Colonic mucosa (tissue), 4 donors: ENCODE measurements around the gene NCAPG2. TPM values are rescaled to one million over a fixed set of nuclear protein-coding genes. Genes with fewer than 3 reads are reported as not detected.

Experiments
- DNase-seq: peaks from one replicate; pipeline ENCODE4 v3.0.0-alpha.2; 2020
- H3K27ac ChIP-seq: fragments of 200-600 bp; one replicate; pipeline ENCODE4 v1.8.0; 2021
- H3K27me3 ChIP-seq: fragments of 200-600 bp; one replicate; pipeline ENCODE4 v1.8.0; 2021
- H3K36me3 ChIP-seq: fragments of 200-600 bp; one replicate; pipeline ENCODE4 v1.8.0; 2021
- H3K4me1 ChIP-seq: fragments of 200-600 bp; one replicate; pipeline ENCODE4 v1.8.0; 2021; ENCODE audit warnings: mild to moderate bottlenecking
- H3K4me3 ChIP-seq: fragments of 200-600 bp; one replicate; pipeline ENCODE4 v1.8.0; 2021
- H3K9ac ChIP-seq, 2 donors: one replicate each; pipeline ENCODE4 v1.7.0; 2013; ENCODE audit warnings: control low read depth in 2 of 2, low read depth in 2 of 2, low read length in 2 of 2
- H3K9me3 ChIP-seq: fragments of 200-600 bp; one replicate; pipeline ENCODE4 v1.8.0; 2021
- CTCF ChIP-seq: fragments of 200-600 bp; IDR thresholded peaks from one replicate; pipeline ENCODE4 v1.8.0; 2022; ENCODE audit warnings: antibody characterized with exemption, mild to moderate bottlenecking
- intact Hi-C: fragments of 100-400 bp; cut with DNase I; formaldehyde crosslinking; loops from one replicate; pipeline ENCODE4 v1.14.1; 2022
- total RNA-seq, 2 donors: library from RNA; stranded (reverse); fragmentation: NEBNext Ultra II Directional in 1 of 2; extraction: Animal tissue kit (Norgen Biotek cat#: 25700) in 1 of 2; gene quantifications; one replicate each; pipeline ENCODE4 v1.2.1, GENCODE V29; 2021
- donor health status: healthy.
- donor health status: DM: no; HTN: no; CAD: no.
- donor health status: DM: no; HTN: no; CAD: no.

Gene NCAPG2
- total RNA-seq, 2 donors from 2014 or later = 15.0 to 48.4 TPM

- H3K27me3 ChIP-seq = no peaks in the 10 kb centered on the region
Observed at GRCh38 chr7:158623241-158623640, 81.4 kb downstream of the NCAPG2 start.

GRCh38 chr7:158620839-158621441, 83.7 kb downstream of the NCAPG2 start:
- H3K4me3 ChIP-seq = no peak overlapping the region
- no peaks in the 10 kb centered on the region for H3K4me1 ChIP-seq
- no peaks in the 10 kb centered on the region for H3K27me3 ChIP-seq
- no peak overlapping the region for H3K9ac ChIP-seq
- no peak for DNase-seq
- intact Hi-C loops = no loop called here
- no peaks in the 10 kb centered on the region for H3K9me3 ChIP-seq
- no peak overlapping the region for H3K27ac ChIP-seq
- no peaks in the 10 kb centered on the region for H3K36me3 ChIP-seq
- no peak for TF ChIP-seq CTCF

More at GRCh38 chr7:158623241-158623640, 81.4 kb downstream of the NCAPG2 start:
- H3K4me3 ChIP-seq = no peak overlapping the region
- DNase-seq = no peak
- no peak for TF ChIP-seq CTCF
- H3K36me3 ChIP-seq = no peaks in the 10 kb centered on the region
- H3K27ac ChIP-seq = no peak overlapping the region
- H3K9ac ChIP-seq = no peak overlapping the region
- no peaks in the 10 kb centered on the region for H3K9me3 ChIP-seq
- H3K4me1 ChIP-seq = no peaks in the 10 kb centered on the region
- intact Hi-C loops = no loop called here

- H3K27ac ChIP-seq = no peak overlapping the region
- H3K36me3 ChIP-seq = no peaks in the 10 kb centered on the region
- TF ChIP-seq CTCF = no peak
- no peaks in the 10 kb centered on the region for H3K27me3 ChIP-seq
- no peaks in the 10 kb centered on the region for H3K9me3 ChIP-seq
- no peak overlapping the region for H3K9ac ChIP-seq
- H3K4me3 ChIP-seq = no peak overlapping the region
- intact Hi-C loops = no loop called here
- no peaks in the 10 kb centered on the region for H3K4me1 ChIP-seq
- no peak for DNase-seq
Observed at GRCh38 chr7:158620418-158620817, 84.2 kb downstream of the NCAPG2 start.

GRCh38 chr7:158618745-158619140, 85.9 kb downstream of the NCAPG2 start:
- TF ChIP-seq CTCF = no peak
- H3K27me3 ChIP-seq = no peaks in the 10 kb centered on the region
- no peak overlapping the region for H3K4me3 ChIP-seq
- no peak for DNase-seq
- no peak overlapping the region for H3K27ac ChIP-seq
- H3K9ac ChIP-seq = no peak overlapping the region
- H3K4me1 ChIP-seq = no peaks in the 10 kb centered on the region
- H3K9me3 ChIP-seq = no peaks in the 10 kb centered on the region
- no peaks in the 10 kb centered on the region for H3K36me3 ChIP-seq
- intact Hi-C loops = no loop called here

- Histone ChIP-seq H3K4me1 (no peaks in the 10 kb centered on the region), H3K36me3 (no peaks in the 10 kb centered on the region), H3K9me3 (no peaks in the 10 kb centered on the region), H3K27me3 (no peaks in the 10 kb centered on the region), H3K27ac (no peak overlapping the region), H3K4me3 (no peak overlapping the region), H3K9ac (no peak overlapping the region)
- no peak for DNase-seq
- intact Hi-C loops = no loop called here
- TF ChIP-seq CTCF = no peak
Observed at GRCh38 chr7:158617737-158618128, 86.9 kb downstream of the NCAPG2 start.
